KG1 (cell line): ENCODE measurements around the gene UPK2.

Experiments used
- DNase-seq: peaks from one replicate; lab custom pipeline; 2025; lab: John Stamatoyannopoulos, UW

The UPK2 gene

GRCh38 chr11:118917481-118918127, 38.5 kb upstream of the UPK2 start:
- no peak for DNase-seq

- DNase-seq = no peak
Observed at GRCh38 chr11:118918128-118918685, 37.9 kb upstream of the UPK2 start.

- no peak for DNase-seq
Observed at GRCh38 chr11:118918686-118919280, 37.3 kb upstream of the UPK2 start.

DNA sequence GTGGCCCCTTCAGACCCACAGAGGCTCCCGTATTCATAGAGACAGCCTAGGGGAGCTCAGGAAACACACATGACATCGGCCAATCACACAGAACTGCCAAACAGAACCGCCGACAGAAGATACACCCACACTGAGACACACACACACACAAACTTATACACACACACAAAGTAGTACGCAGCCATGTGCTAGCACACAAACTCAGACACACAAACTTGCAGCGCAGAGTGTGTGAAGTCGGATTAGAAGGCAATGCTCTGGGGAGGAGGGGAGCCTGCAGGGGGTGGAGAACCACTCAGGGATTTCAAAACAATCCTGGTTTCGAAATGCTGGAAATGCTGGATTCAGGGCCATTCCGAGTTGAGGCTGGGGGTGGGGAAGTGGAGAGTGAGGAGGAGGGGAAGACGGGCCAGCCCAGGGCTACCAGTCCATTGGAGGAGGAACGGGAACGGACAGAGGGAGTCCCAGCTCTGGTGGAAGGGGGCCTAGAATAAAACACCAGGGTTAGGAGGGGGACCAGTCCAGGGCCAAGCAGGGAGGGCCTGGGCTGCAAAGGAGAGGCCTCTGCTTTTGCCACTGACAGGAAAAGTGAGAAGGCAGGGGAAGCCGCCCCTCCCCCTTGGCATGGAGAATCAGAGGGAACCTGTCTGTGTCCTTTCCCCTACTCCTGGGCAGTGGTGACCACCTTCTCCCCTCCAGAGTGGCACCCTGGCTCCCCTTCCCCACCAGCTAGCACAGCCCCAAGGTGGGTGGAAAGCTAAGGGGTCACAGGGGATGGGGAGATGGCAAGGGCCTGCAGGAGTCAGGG, 34.8 kb upstream of the UPK2 start:
- DNase-seq = no peak

- DNase-seq = no peak
Observed at GRCh38 chr11:118921929-118922744, 34.0 kb upstream of the UPK2 start.

DNA sequence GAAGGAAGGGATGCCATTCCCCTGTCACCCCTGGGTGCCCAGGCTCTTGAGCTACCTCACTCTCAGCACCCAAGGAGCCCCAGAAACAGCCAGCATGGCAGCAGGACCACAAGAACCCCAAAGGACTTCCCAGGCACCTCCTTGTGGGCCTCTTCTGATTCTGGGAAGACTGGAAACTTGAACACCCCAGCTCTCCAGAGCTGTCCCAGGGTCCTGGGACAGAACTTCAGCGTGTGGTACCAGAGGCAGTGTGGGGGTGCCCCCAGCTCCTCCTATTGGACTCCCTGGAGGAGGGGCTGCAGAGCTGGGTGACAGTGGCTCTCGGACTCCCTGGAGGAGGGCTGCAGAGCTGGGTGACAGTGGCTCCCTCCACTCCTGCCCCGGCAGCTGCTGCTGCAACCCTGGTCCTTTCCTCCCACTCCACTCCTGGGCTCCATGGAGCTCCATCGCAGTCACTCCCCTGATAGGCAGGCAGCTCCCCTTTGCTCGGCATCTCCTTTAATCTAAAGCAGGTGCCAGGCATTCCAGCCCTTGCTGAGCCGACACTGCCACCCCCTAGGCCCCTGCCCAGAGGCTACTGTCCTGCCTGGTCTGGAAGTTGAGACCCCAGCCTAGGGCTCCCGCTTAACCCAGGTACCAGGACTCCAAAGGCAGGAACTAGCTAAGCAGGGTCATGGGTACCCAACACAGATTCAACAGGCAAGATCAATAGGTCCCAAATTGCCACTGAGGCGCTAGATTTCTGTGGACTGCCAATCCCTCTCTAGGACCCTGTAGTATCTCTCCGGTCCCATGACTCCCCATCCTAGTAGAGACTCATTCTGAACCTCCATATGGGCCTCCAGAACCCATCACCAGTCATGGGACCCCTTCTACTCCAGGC, 33.1 kb upstream of the UPK2 start:
- no peak for DNase-seq

GRCh38 chr11:118923721-118924587, 32.1 kb upstream of the UPK2 start:
- DNase-seq = no peak

DNA sequence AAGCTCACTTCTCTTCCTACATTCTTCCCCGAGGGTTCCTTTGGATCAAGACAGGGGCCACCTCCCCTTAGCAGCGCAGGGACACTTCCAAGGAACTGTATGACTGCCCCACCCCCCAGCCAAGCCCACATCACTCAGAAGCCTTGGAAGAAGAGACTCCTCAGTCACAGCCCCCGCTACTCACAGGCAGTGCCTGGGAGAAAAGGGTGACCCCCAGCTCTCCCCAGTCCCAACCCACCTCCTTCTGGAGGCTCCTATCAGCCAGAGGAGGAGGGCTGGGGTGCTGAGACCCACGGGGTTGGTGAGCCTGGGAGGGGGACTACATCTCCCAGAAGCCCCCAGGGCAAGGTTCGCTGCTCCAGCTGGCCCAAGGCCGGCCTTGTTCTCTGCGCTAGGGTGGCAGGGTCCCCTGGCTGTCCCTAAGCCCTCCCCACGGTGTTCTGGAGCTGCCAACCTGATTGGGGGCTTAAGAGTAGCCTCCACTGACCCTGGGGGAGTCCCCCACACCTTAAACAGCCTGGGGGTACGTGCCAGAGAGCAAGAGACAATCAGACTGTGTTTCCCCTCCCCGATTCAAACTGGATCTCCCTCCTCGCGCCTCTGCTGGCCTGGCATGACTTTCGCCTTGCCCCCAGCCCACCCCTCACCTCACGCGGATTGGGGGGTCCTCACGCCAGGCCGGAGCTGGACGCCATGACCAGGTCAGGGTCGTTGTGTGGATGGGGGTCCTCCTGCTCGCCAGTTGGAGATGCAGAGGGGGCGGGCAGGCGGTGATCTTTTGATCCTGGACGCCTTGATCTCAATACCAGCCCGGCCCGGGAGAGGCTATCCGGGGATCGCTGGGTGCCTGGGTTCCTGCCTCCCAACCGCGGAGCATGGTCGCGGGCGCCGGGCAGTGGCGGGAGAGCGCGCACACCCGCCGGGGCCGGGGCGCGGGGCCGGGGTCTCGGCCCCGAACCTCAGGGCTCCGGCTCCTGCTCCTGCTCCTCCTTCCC, 31.2 kb upstream of the UPK2 start:
- DNase-seq = peak; percentile 53

DNA sequence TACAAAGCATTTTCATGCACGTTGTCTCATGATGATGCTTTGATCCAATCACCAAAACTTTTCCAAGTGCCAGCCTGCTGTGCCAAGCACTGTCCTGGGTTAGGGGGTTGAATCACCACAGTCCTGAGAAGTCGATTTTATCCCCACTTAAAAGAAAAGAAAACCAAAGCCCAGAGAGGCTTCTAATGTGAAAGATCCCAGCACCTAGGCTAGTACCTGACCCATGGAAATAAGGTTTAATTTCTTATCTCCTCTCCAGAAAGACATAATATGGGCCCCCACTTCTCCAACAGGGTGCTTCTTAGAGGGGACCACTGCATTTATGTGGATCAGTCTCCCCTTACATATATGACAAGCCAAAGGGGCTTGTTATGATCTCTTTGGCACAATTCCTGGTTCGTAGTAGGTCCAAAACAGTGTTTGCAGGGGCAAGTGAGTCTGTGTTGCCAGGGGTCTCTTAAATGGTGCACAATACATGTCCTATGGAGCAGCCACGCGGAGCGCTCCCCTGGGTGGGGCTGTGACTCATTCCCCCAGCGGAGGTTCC, 28.5 kb upstream of the UPK2 start:
- DNase-seq = no peak

DNA sequence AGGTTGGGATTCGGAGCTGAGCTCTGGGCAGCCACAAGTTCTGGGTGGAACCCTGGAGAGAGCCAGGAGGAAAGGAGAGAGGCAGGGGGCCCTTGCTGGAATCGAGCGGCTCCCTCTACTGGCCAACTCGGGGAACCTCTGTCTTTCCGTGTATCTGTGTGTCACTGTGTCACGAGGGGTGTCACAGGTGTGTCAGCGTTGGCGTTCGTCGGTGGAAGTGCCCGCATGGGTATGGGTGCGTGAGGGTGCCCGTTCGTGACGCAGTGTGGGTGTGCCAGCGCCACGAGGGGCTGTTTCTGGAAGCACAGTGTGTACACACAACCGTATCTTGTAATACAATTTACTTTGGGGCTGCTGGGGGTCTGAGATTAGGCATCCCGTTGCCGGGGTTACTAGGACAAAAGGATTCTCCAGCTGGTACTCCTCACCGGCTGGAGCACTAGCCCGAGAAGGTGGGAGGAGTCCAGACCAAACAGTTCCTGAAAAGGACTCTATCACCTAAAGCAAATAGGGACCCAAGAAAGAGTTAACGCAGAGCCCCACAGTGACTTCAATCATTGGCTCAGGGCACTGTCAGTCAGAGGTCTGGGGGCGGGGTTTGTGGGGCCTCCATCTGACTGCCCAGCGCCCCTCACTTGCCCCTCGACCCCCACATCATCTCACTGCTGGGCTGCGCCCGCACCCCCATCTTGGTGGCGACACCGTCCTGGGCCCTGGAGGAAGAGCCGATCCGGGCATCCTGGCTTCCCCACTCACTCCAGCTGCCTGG, 27.8 kb upstream of the UPK2 start:
- peak; percentile 96 for DNase-seq

GRCh38 chr11:118928870-118929500, 27.1 kb upstream of the UPK2 start:
- peak; percentile 71 for DNase-seq

GRCh38 chr11:118929501-118930093, 26.5 kb upstream of the UPK2 start:
- peak; percentile 83 for DNase-seq

- peak; percentile 95 for DNase-seq
Observed at GRCh38 chr11:118930094-118930712, 25.9 kb upstream of the UPK2 start.

DNA sequence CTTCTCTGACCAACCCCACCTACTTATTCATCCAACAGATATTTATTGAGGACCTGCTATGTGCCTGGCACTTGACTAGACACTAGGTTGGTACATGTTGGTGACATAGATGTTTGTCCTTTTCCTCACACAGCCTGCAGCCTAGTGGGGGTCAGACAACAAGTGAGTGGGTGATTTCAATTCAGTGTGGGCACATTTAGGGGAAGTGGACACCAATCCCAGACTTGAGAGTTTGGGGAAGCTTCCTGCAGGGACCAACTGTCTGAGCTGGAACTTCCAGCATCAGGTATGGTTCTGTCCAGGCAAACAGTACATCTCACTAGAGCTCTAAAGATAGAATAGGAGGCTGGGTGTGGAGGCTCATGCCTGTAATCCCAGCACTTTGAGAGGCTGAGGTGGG, 24.5 kb upstream of the UPK2 start:
- DNase-seq = no peak

DNA sequence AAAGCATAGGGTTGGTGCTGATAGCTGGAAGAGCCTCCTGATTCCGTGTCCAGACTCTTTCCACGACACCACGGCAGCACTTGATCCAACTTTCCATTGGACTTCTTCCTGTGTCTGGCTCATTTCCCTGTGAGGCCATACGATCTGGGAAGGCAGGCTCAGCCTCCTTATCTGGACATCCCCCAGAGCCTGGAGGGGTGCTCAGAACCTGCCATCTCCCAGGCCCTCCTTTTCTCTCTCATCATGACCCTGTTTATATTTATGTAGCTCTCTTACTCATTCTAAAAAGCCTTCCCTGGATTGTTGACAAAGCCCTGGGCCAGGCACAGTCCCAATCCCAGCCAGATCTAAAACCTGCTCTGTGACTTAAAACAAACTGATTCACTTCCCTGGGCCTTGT, 22.6 kb upstream of the UPK2 start:
- DNase-seq = no peak

- DNase-seq = no peak
Observed at GRCh38 chr11:118935376-118935775, 20.7 kb upstream of the UPK2 start.
